Neutrophil (primary cell): Measurements from ENCODE around the gene A1CF.
"Not testable (repeated sequence)": the region's sequence is repeated elsewhere in the genome, so short reads cannot be mapped to it uniquely, and the experiment has no call there.

ENCODE experiments used
- H3K27ac ChIP-seq: fragments of 200-600 bp; sonication (generic); 2 replicates; pipeline ENCODE4 v1.5.1; 2016; ENCODE audit warnings: mild to moderate bottlenecking, moderate library complexity
- H3K27me3 ChIP-seq: fragments of 200-600 bp; sonication (generic); 2 replicates; pipeline ENCODE4 v1.6.0; 2016; ENCODE audit warnings: mild to moderate bottlenecking
- H3K36me3 ChIP-seq: fragments of 200-600 bp; sonication (generic); 2 replicates; pipeline ENCODE4 v1.5.1; 2017
- H3K4me1 ChIP-seq, 2 experiments: fragments of 200-600 bp in 1 of 2; sonication (generic) in 1 of 2; 1 replicate in 1 of 2; 2 replicates in 1 of 2; pipeline versions ENCODE4 v1.5.1 to v1.6.1; 2013 to 2016; ENCODE audit warnings: low read depth in 1 of 2, low read length in 1 of 2, mild to moderate bottlenecking in 1 of 2, moderate library complexity in 1 of 2; ENCODE audit not compliant: control insufficient read depth in 1 of 2, insufficient read depth in 1 of 2
- H3K4me3 ChIP-seq, 2 experiments: fragments of 200-600 bp in 1 of 2; sonication (generic) in 1 of 2; 1 replicate in 1 of 2; 2 replicates in 1 of 2; pipeline ENCODE4 v1.5.1; 2013 to 2016; ENCODE audit warnings: low read depth in 1 of 2, low read length in 1 of 2, mild to moderate bottlenecking in 1 of 2, moderate library complexity in 1 of 2
- H3K9me3 ChIP-seq: fragments of 200-600 bp; sonication (generic); 2 replicates; pipeline ENCODE4 v1.5.1; 2016
- CTCF ChIP-seq: fragments of 200-600 bp; sonication (generic); IDR thresholded peaks from 2 replicates; pipeline ENCODE4 v1.5.1; 2016; ENCODE audit warnings: antibody characterized with exemption

The A1CF gene

DNA sequence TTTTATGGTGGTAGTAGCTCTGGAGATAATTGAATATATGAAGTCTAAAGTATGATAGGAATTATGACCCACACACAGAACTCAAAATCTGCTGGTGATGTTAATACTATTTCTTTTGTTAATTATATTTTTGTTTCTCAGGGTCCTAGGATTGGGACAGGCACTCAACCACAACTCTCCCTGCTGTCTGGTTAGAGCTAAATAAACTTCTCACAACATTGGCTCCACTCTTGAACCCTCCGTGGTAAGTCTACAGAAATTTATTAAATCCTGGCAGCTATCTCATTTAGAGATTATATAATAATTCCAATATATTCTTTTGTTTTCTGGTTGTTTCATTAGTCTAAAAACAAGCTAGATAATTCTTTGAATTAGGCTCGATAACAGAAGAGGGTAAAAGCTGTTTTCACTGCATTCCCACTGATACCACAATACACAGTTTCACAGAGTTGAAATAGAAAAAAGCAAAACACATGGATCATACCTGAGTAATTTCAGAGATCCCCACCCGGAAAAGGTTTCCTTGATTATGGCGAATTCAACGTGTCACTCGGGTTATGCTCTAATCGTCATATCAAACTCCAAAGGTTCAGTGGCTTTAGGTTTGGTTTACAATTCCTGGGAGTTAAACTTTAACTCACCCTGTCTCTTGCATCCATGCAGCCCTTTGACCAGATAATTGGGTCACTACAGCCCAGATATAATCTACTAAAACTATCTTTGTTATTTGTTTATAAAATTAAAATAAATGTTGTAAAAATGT is at the start of gene A1CF:
A1CF (minus strand) TSS at position 531 of the 763 bp plus-strand sequence. CDS start 25,687 bp downstream, outside the sequence.
- TF ChIP-seq CTCF, result no peak
- H3K4me3 ChIP-seq, result no peak within 1 kb of the TSS

GRCh38 chr10:50931948-50932431 is 46.6 kb upstream of the A1CF start:
- Histone ChIP-seq H3K36me3 (no peaks in the 10 kb centered on the region), H3K4me3 (no peak overlapping the region), H3K9me3 (no peaks in the 10 kb centered on the region), H3K4me1 (no peaks in the 10 kb centered on the region), H3K27ac (no peak overlapping the region), H3K27me3 (no peaks in the 10 kb centered on the region)
- no peak for TF ChIP-seq CTCF

More for the DNA sequence above, at the start of gene A1CF:
- Histone ChIP-seq H3K36me3 (no peaks in the 10 kb centered on the region), H3K27me3 (no peaks in the 10 kb centered on the region), H3K4me1 (no peaks in the 10 kb centered on the region), H3K27ac (no peak within 1 kb of the TSS), H3K9me3 (no peaks in the 10 kb centered on the region)

GRCh38 chr10:50929670-50930069 is 44.2 kb upstream of the A1CF start:
- no peaks in the 10 kb centered on the region for H3K4me1 ChIP-seq
- H3K4me3 ChIP-seq, result no peak overlapping the region
- H3K27me3 ChIP-seq, result no peaks in the 10 kb centered on the region
- no peak overlapping the region for H3K27ac ChIP-seq
- no peak for TF ChIP-seq CTCF
- no peaks in the 10 kb centered on the region for H3K9me3 ChIP-seq
- no peaks in the 10 kb centered on the region for H3K36me3 ChIP-seq

GRCh38 chr10:50928190-50928552 is 42.7 kb upstream of the A1CF start:
- Histone ChIP-seq H3K4me3 (no peak overlapping the region), H3K9me3 (no peaks in the 10 kb centered on the region), H3K4me1 (no peaks in the 10 kb centered on the region), H3K36me3 (no peaks in the 10 kb centered on the region), H3K27ac (no peak overlapping the region), H3K27me3 (no peaks in the 10 kb centered on the region)
- no peak for TF ChIP-seq CTCF

DNA sequence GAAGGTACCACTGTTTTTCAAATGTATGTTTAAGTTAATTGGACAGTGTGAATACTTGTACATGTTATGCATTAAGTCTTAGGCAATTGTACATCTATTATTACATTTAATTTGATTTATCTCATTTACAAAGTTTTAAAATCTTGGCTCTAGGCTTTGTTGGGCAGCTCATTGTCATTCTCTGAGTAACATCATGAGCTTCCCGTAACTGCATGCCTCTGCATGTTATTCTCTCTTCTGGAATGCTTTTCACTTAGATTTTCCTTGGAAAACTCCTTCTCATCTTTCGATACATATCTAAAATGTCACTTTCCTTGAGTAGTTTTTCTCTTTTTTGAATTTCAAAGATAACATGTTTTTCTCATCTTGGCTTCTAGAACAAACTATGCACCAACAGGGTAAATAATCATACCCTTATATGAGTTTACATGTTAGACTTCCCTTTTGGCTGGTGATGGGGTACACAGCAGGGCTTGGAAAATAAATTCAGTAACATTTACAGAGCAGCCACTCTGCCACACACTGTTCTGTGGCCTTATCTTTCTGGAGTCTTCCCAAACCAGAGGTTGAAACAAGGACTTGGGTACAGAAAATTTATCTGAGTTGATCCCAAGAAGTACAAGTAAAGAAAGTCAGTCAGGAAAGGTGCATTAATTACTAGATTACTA is 42.2 kb upstream of the A1CF start:
- no peaks in the 10 kb centered on the region for H3K36me3 ChIP-seq
- no peaks in the 10 kb centered on the region for H3K27me3 ChIP-seq
- no peaks in the 10 kb centered on the region for H3K9me3 ChIP-seq
- no peaks in the 10 kb centered on the region for H3K4me1 ChIP-seq
- no peak overlapping the region for H3K4me3 ChIP-seq
- no peak for TF ChIP-seq CTCF
- no peak overlapping the region for H3K27ac ChIP-seq

- not testable (repeated sequence) for H3K27ac ChIP-seq, H3K27me3 ChIP-seq, H3K36me3 ChIP-seq, H3K4me1 ChIP-seq, H3K9me3 ChIP-seq, H3K4me3 ChIP-seq
Observed at GRCh38 chr10:50923471-50923870, 38.0 kb upstream of the A1CF start.
